Urothelium cell line (cell line): ENCODE data around the gene NFS1.
A peak's percentile ranks its signal among the peaks of the same experiment; 100 is the strongest.

Experiments used
- DNase-seq: peaks from one replicate; pipeline ENCODE4 v3.0.0; 2011; ENCODE audit warnings: low spot score, mixed read lengths
- FAIRE-seq: peaks from 2 replicates; lab custom pipeline; 2011; peaks lifted over from hg19 to GRCh38; lab: Jason Lieb, UNC

NFS1 gene

DNA sequence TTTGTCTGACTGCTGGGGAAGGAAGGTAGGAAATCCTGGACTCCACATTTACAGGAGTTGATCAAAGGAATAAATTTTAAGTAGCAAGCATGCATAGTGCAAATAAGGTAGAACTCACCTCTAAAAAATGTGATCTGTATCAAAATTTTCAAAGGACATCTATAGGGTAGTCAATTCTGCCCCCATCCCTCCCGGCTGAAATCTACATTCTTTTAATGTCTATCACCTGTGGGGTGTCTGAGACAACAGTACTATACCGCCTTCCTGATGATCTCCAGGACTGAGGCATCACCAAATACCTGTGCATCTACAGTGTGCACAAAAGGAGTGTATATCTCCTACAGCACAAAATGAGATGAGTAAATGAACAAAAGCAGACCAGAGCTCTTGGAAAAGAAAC, 54.3 kb downstream of the NFS1 start:
- no peak for FAIRE-seq
- DNase-seq = no peak

DNA sequence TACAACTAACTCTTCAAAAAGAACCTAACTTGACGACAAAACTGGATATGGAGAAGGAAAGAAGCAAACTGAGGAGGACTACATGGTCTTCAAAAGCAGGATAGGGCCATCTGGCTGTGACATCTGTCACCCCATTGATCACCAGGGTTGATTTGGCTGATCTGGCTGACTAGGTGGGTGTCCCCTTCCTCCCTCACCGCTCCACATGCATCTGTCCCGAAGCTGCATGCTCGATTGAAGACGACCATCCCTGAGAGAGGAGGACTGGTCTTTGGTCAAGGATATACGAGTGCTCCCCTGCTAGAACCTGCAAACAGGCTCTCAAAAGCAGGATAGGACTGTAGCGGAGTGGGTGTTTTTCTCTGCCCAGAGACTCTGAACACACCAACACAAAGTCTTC, 56.1 kb downstream of the NFS1 start:
- DNase-seq (no peak), FAIRE-seq (no peak)

DNA sequence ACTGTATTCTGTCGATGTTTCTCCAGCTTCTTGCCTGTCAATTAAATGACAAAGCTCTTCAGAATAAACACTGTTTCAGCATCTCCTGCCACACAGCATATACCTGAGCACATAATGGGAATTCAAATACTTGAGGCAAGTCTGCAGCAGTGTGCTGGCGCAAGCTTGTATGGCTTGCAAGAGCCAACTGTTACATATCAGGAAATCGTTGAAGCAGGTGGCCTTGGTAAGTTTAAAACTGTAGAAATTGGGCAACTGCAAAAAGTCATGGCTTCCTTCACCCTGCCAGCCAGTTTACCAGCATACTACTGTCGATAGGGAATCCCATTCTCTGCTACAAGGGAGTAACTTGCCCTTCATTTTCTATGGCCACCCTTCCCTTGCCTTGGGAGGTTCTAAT, 57.4 kb downstream of the NFS1 start:
- no peak for FAIRE-seq
- no peak for DNase-seq

DNA sequence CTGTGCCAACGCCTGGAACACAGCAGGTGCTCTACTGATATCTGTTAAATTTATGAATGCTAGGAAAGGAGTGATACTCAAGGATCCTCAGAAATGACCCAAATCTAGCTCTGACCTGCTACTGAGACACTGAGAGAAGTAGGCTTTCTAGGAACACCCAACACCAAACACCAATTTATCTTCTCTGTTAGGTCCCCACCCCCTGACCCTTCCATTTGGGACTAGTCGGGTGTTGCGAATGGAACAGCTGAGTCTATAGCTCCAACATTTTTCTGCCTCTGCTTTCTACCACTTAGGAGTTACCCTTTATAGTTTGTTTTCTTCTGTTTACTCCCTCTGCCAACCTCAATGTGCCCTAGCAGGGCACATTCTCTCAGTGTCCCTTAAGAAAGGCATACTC, 58.4 kb downstream of the NFS1 start:
- FAIRE-seq (no peak), DNase-seq (no peak)

GRCh38 chr20:35638751-35639150, 60.4 kb downstream of the NFS1 start:
- no peak for FAIRE-seq
- DNase-seq = no peak

GRCh38 chr20:35637276-35637675, 61.9 kb downstream of the NFS1 start:
- no peak for FAIRE-seq
- no peak for DNase-seq

DNA sequence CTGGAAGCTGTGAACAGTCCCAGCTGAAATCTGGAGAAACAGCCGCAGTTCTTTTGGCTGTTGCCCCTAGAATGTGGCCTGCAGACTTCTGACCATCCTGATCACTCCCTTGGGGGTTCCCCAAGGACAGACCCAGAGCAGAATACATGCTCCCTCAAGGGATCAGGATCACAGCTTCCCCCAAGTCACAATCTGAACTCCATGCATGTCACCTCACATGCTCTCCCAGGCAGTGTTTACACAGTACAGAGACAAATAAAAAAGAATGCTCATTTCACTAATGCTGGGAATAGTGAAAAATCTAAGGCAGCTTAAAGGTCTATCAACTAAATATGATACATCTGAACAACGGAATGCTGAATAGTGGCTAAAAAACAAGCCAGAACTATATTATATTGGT, 63.1 kb downstream of the NFS1 start:
- FAIRE-seq (no peak), DNase-seq (no peak)

DNA sequence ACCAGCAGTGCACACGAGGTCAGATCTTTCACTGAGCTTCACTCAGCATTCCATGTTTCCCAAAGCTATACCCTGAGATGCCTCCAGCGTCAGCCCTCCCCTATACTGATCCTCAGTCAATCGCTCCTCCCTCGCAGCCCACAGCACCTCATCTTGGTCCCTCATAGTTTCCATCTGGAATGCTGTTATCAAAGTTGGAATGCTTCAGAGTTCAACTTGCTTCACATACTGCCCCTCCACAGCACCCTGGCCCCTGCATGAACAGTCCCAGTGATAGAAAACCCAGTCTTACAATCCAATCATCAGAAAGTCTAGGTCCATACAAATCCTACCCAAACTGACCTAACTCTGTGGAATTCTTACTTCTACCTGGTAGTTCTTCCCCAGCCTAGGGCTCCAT, 63.5 kb downstream of the NFS1 start:
- FAIRE-seq = no peak
- DNase-seq = no peak

- DNase-seq (no peak), FAIRE-seq (no peak)
Measured at GRCh38 chr20:35632539-35633115, 66.5 kb downstream of the NFS1 start.

- no peak for FAIRE-seq
- no peak for DNase-seq
Measured at GRCh38 chr20:35630636-35631035, 68.5 kb downstream of the NFS1 start.

GRCh38 chr20:35629427-35630145, 69.6 kb downstream of the NFS1 start:
- no peak for FAIRE-seq

GRCh38 chr20:35627121-35627520, 72.0 kb downstream of the NFS1 start:
- no peak for FAIRE-seq
- DNase-seq = no peak

More at GRCh38 chr20:35629427-35630145, 69.6 kb downstream of the NFS1 start:
- DNase-seq = no peak

DNA sequence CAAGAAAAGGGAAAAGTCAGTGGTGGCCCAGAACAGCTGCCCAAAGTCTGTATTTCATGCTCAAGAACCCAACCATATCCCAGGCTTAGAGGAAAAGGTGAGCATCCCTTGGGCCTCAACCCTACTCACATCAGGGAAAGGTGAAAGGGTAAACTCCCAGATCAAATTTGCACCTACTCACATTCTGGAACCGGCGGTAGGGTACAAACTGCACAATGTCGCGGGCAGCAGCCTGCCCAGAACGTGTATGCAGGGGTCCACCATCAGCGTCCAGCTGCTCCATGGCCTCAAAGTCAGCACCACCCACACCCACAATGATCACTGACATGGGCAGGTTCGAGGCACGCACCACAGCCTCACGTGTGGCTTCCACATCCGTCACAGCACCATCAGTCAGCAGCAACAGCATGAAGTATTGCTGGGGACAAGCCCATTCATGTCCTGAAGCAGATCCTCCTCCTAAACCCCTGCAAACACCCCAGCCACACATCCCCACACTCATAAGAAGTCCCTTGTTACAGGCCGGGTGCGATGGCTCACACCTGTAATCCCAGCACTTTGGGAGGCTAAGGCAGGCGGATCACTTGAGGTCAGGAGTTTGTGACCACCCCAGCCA, 72.7 kb downstream of the NFS1 start:
- no peak for FAIRE-seq
- DNase-seq = no peak

- no peak for DNase-seq
- no peak for FAIRE-seq
Measured at GRCh38 chr20:35625584-35626385, 73.4 kb downstream of the NFS1 start.

- DNase-seq (no peak), FAIRE-seq (no peak)
Measured at GRCh38 chr20:35621560-35621946, 77.6 kb downstream of the NFS1 start.

GRCh38 chr20:35620818-35621559, 78.2 kb downstream of the NFS1 start:
- DNase-seq (no peak), FAIRE-seq (no peak)

DNA sequence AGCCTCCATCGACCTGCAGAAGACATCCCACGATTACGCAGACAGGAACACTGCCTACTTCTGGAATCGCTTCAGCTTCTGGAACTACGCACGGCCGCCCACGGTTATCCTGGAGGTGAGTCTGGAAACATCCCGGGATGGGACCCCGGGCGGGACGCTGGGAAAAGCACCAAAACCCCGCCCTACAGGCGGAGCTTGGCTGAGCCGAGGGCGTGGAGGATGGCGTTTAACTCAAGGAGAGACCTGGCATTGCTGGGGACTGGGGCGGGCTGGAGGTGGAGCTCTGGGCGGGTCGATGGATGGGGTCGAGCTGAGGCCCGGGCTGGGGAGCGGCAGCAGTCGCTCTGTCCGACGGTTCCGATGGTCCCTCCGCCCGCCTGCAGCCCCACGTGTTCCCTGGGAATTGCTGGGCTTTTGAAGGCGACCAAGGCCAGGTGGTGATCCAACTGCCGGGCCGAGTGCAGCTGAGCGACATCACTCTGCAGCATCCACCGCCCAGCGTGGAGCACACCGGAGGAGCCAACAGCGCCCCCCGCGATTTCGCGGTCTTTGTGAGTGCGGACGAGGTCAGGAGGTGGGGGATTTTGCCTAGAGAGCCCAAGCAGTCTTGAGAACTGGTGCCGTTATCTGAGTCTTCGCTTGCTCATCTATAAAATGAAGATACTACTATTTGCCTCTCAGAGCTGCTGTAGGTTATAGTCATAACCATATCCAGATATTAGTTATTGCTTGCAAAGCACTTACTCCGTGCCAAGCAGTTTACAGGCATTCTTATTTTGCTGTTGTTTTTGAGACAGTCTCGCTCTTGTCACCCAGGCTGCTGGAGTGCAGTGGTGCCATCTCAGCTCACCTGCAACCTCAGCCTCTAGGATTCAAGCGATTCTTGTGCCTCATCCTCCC, 79.7 kb downstream of the NFS1 start:
- peak; percentile 92 for DNase-seq
- no peak for FAIRE-seq

GRCh38 chr20:35618263-35619131, 80.7 kb downstream of the NFS1 start:
- DNase-seq (peak; percentile 36), FAIRE-seq (no peak)
